Stimulated activated CD8-positive, alpha-beta memory T cell treated with anti-CD3 and anti-CD28 coated beads, Interleukin-4, amount 100 ng/mL, for 48 hours (primary cell): Measurements from ENCODE around the gene SPEF2.

Experiments used
- DNase-seq: peaks from one replicate; pipeline ENCODE4 v3.0.0-alpha.2; 2020

SPEF2 gene

DNA sequence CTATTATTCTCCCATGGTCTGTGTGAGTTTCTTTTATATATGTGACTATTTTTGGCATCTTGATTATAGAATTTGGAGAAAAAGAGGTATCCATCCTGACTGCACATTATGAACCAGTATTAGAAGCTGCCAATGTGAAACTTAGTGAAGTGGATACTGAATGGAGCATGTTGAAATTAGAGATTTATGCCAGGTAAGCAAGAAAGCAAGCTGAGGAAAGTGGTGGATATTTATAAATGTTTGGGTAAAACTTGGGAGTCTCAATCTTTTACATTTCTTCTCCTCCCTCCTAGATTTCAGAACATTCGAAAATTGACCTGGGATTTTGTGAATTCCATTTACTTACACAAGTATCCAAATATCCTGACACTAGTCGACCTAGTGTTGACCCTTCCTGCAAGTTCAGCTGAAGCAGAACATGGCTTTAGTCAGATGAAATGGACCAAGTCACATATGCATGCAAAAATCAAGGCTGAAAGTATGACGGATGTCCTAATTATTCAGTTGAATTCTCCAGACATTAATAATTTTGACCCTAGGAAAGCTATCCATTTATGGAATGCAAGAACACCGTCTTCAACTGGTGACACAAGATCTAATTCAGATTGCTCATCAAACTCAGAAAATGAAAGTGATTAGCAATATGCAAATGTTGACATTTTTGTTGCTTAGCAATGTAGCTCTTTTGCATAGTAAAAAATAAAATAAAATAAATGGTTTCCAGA, 172.2 kb downstream of the SPEF2 start:
- no peak for DNase-seq

DNA sequence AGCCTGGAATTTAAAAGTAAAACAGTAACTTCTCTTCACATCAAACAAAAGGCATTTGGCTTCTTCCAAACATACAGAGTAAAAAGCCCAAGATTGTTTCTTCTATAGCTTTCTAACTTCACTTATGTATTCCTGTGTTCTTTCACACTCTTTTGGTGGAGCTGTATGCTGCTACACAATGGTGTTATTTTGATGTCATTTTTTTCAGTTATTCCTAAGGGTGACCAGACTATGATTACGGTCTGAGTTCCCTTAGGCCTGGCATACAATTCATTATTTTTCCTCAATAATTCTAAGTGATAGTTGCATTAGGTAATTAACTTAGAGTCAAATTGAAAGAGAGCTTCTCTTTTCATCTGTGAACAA, 172.8 kb downstream of the SPEF2 start:
- DNase-seq, result no peak

DNA sequence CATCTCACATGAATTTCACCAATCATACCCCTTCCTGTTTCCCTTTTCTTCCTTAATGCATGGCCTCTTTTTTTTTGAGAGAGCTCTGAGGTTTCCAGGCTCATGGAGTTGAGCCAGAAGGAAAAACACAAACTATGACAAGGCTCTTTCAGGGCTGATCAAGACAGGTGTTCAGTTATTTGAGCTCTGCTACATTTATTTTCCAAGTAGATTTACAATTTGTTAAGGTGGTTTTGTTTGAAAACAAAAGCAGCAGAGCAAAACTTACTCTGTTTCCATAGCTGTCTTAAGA, 176.6 kb downstream of the SPEF2 start:
- no peak for DNase-seq

DNA sequence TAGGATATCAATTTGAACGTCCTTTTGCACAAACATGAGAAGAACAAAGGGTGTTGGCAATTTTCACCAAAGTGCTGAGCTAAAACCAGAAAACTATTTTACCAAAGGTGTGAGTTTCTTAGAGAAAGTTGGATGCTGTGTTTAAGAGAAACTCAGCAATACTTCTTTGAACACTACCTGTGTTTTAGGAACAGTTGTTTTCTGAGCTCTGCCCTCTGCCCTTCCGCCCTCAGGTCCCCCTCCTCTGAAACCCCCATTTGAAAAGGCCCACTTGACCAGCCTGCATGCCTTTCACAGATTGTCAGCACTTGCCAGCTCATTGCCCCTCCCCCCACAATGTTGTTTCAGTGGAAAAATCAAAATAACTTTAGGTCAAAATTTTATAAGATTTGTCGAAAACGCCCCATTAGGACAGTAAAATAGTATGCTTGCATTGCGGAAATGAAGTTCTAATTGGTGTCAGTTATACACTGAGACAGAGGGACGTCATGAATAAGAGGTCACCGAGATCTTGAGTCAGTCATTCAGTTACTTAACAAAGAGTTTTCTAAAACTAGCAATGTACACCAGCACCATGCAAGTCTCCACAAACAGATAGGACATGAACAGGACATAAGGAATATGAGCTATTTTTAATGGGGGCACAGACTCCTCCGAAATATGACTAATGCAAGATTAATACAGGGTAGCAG, 177.2 kb downstream of the SPEF2 start:
- DNase-seq, result no peak

DNA sequence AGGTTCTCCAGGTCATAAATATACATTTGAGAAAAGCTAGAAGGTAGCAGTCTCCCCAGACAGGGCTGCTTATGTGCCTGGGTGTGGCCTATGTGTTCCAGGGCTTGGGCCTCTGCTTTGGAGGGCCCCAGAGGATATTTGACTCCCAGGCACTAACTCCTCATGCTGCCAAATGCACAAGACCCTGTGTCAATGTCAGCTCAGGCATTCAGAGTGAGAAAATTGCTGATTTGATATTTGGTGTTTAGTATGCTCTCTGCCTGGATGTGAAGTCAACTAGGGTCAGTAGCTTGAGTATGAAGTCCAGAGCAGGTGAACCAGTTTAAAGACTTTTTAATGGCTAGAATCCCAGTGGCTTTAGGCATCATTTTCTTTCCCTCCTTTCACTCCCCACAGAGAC, 181.5 kb downstream of the SPEF2 start:
- no peak for DNase-seq

DNA sequence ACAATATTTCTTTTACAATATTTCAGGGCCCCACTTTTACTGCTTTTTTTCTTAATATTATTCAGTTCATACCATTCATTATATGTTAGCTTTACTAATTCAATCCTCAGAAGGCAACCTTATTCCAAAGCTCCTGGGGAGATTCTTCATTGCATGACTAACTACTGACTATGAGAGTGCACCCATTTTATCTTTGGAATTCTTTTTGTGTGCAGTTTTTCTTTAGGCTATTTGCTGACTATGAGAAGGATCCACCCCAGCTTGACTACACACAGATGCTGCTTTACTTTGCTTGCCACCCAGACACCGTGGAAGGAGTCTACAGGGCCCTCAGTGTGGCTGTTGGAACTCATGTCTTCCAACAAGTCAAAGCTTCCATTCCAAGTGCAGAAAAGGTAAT, 182.1 kb downstream of the SPEF2 start:
- DNase-seq, result no peak

DNA sequence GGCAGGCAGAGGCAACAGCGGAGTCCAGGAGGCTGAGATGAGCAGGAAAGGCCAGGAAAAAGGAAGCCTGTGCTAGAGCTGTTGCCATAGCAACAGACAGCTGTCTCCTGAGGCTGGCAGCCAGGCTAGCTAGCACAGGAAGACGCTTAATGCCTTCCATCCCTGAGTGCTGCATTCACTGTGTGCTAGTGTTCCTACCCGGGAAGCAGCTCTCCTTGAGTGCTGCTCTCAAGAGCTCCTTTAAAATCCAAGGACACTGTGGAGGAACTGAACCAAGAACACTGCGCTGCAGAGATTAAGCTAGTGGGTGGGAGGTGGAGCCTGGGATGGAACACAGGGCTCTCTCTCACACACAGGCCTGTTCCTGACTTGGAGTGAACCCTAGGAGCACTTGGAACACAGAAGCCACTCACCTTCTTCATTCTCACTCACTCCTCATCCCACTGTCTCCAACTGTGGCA, 185.6 kb downstream of the SPEF2 start:
- DNase-seq, result no peak

DNA sequence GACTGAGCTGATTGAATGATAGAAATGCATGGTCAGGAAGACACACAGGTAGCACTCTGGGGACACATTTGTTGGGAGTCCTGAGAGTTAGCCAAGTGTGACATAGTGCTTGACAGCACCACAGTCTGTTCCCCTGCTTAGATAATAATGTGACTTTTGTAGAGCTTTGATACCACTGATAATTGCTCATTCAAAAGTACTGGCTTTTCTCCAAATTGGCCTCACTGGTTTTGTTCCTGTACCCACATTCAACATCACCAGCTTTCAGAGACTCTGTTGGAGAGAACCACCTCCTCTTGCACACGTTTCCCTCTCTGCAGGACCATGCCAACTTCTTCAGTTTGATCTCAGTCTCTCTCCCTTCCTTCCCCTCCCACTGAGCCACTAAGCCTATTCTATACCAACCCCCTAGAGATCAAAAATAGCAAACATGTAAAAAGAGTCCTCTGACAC, 186.6 kb downstream of the SPEF2 start:
- DNase-seq, result no peak

DNA sequence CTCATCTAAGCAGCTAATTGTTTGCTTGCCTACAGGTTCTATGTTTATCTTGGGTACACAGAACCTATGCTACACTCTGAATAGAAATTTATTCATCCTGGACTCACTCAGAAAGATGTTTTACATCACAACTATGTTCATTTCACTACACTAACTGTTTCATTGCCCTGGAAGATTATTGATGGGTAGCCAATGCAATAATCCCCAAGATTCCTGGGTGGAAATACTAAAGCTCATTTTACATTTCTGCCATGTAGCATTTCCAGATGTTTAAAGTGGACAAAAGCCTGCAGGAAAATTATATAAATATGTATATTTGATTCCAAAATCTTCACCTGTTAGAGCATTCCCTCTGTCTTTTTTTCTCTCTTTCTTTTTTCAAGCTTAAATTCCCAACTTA, 187.2 kb downstream of the SPEF2 start:
- DNase-seq, result no peak

DNA sequence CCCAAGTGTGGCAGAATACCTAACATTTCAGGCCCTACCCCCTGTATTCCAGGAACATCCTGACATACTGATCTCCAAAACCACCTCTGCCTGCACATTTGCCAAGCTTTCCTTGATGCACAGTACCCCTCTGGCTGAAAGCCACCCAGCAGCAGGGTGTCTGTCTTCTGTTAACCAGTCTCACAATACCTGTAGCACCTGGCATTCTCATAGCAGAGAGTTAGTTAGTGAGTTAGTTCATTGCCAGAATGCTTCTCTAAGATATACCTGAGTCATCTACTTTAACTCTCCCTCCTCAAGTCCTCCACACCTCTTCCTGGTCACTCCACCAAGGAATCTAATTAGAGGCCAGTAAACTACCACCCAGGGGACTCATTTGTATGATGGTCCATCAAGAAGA, 192.9 kb downstream of the SPEF2 start:
- DNase-seq, result no peak

DNA sequence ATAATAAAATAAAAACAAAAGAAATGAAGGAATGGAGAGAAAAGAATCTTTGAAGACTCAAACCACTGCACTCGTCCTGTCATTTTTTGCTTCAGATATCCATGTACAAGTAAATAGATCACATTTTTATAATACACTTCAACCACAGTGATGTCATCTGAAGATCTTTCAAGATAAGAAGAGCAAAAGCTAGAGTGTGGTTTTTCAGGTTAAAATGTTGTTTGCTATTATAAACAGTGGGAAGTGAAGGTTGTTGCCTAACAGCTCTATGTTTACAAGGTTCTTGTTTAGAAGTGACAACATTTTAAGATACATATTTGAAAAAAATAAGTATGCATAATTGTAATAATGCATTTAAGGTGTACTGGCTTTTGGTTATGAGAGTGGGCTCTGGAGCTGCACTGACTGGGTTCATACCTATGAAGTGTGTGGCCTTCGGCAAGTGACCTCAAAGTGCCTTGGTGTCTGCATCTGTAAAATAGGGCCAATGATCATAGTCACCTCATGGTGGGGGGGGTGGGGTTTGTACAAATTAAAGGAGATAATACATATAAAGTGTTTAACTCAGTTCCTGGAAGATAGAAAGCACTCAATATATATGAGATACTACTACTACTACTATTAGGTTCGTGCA, 193.6 kb downstream of the SPEF2 start:
- no peak for DNase-seq

DNA sequence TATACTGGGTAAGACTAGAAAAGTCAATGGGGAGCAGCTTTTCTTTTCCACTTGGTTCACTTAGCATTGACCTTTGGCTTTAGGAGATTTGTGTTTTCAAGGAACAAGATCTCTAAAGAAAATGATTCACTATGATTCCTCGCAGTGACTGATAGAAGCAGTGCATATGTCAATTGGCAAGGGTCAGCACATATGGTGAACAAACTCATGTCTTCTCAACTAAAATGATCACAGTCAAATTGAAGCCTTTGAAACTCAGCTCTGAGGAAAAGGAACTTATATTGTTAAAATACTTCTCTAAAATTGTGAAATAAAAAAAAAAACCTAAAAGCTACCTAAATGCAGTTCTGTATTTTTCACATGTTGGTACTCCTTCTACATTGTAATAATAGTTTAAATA, 195.9 kb downstream of the SPEF2 start:
- no peak for DNase-seq

DNA sequence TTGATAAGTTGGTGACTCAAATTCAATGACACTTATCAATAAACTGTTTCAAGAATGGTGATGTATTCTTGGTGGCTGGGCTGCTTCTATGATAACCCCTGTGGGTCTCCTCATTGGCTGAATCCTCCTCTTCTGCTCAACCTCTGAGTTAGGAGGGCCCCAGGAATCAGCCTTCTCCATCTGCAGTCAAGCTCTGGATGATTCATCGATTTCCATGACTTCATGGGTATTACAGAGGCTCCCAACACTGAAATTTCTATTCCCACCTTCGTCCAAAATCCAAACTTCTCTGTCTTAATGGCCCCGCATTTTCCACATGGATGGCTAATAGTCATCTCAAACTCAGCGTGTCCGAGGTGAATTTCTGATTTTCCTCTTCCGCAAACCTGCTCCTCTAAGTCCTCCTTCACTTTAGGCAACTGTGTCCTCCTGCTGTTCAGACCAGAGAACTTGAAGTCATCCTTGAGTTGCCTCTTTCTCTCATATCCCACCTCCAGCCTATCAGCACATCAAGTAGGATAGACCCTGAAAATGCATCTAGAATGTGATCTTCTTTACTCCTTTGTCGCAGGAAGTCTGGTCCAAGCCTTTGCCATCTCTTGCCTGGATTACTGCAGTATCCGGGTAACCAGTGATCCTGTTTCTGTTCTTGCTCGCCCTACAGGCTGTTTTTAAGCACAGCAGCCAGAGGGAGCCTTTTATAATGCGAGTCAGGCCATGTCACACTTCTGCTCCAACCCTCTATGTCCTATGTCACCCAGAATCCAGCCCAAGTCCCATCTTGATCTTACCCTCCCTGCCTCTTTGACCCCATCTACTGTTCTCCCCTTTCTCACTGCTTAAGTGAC, 197.7 kb downstream of the SPEF2 start:
- peak; percentile 61 for DNase-seq

DNA sequence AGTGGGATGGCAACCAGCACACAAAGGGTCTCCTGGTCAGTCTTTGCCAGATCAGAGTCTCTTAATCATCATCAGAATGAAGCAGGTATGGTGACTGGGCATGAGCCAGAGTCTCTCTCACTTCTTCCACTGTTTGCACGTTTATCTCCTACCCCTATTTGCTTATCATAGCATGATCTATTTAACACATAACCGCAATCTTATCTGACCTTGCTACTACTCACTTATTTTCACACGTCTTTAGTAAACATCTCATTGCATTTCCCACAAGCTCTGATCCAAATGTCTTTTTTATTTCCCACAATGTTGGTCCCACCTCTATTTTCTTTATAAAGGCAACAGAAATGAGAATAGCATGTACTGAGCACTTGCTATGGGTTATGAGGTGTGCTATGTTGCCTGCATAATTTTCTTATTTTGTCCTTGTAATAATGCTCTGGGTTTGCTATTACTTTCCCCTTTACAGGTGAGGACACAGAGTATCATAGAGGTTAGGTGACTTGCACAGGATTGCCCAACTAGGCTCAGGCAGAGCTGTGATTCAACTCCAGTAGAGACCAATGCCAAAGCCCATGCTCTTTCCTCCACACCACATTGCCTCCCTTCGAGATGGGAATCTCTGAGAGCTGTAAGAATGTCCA, 199.3 kb downstream of the SPEF2 start:
- no peak for DNase-seq

DNA sequence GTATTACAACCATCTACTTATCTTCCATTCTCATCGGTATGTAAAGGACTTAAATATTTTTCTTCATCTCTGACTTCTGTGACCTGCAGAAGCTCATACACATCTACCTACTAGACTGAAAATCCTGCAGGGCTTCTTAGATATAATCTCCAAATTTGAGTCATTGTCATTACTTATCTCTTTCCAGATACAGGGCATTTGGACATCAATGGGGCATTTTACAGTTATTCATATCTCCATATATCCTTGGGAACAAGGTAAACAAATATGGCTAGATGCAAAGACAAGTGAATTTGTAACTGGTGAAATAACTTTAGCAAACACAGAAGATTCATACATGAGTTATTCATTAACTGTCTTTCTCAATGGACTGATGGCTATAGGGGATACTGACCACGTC, 201.4 kb downstream of the SPEF2 start:
- DNase-seq, result no peak

DNA sequence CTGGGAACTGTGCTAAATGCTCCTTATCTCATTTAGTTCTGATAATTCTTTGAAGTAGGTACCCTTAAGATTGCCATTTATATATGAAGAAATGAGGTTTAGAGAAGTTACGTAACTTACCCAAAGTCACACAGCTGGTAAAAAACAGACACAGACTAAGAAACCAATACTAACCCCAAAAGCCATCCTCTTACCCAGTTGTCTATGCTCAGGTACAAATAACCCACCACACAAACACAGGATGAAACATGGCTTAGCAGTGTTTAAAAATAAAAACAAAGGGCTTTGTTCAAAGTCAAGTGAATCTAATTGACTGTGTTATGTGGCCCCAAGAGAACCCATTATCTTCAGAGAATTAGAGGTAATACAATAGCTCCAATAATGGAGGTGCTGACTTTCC, 202.0 kb downstream of the SPEF2 start:
- DNase-seq, result no peak

DNA sequence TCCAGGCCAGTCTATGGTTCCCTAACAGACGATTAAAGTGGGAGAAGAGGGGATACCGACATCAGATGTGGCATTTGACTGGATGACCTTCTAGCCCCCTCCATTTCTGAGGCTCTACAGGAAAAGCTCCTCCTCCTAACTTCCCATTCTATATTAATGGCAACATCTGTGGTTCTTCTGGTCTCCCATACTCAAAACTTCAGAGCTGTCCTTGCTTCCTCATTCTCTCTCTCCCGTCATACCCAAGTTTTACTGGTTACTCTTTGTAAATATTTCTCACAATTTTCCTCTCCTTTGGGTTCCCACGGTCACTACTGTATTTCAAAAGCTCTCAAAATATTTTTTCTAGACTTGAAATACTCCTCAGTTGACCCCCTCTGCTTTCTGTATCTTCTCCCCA, 203.1 kb downstream of the SPEF2 start:
- DNase-seq, result no peak

DNA sequence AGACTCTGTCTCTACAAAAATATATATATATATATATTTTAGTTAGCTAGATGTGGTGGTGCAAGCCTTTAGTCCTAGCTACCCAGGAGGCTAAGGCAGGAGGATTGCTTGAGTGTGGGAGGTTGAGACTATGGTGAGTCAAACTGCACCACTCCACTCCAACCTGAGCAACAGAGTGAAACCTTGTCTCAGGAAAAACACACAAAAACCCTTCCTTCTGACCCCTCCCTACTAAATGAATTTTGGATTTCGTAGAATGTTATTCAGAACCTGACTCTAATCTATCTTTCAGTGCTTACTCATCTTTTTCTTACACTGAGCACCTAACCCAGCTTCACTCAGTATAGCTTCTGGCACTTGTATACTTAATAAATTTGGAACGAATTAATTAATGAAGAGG, 203.8 kb downstream of the SPEF2 start:
- peak; percentile 66 for DNase-seq

DNA sequence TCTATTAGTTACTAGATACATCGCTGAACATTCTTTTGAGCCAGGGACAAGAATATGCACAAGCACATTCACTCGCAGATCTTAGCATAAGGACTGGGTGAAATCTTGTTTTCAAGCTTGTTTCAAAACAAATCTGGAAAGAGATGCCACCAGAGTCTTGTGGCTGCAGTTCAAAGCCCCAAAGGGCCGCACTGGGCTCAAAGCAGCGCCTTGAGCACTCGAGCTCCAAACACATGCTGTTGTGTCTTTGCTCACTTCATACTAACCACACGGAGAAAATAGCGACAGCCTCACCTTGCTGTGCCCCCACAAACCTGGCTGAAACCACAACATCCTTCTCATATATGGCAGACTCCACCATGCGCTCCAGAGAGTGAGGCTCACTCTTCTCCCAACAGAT, 204.8 kb downstream of the SPEF2 start:
- peak; percentile 59 for DNase-seq

DNA sequence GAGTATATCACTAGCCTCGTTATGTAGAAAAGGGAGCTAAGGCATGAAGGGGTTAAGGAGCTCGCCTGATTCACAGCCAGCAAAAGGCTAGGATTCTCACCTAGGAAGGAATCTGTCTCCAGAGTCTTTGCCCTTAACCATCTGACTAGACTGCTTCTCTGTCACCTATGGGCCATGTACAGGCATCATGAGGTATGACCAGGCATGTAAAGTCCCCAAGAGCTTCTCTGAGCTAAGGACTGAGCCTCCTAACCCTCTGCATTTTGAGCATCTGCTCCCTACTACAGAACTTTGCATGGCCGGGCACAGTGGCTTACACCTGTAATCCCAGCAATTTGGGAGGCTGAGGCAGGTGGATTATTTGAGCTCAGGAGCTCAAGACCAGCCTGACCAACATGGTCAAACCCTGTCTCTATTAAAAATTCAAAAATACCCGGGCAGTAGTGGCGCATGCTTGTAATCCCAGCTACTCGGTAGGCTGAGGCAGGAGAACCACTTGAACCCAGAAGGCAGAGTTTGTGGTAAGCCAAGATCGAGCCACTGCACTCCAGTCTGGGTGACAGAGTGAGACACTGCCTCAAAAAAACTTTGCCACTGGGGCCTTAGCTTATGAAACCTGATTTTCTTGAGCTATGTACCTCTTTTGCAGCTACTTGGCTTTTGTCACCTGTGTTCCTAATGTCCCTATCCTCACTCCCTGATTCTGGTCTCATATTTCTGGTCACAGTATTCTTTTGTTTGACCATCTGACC, 205.9 kb downstream of the SPEF2 start:
- no peak for DNase-seq

DNA sequence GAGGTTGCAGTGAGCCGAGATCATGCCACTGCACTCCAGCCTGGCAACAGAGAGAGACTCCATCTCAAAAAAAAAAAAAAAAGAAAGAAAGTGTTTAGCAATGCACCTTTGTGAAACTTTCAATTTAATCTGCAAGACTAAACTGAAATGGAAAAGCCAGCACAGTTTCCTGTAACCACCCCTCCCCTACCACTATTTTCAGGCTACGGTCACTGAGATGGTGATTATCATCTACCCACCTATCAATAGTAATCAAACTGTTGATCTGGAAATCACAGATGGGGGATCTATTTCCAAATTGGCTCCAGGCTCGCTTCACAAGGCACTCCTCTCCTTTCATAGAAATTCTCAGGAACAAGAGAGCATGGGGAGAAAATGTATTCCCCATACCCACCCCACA, 208.4 kb downstream of the SPEF2 start:
- no peak for DNase-seq

DNA sequence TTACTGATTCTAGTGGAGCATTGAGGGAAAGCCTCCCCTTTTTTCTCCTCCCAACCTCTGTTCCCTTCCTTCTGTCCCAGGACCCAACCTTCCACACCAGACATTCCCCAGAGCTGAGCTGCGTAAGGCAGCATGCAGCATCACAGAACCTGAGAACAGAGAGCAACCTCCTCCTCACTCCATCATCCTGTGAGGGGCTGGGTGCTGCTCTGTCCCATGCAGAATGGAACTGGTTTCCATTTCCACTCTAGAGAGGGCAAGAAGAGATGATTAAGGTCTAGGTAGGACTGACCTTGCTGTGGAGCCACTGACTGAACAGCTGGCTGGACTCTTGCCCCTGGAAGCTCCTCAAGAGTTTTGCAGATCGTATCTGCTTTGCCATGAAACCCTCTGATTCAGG, 208.9 kb downstream of the SPEF2 start:
- no peak for DNase-seq
